Colonic mucosa (tissue), 4 donors: ENCODE results near the gene ZNF92. TPM values are rescaled to one million over a fixed set of nuclear protein-coding genes. Genes with fewer than 3 reads are reported as not detected.
"Not testable (repeated sequence)": the region's sequence is repeated elsewhere in the genome, so short reads cannot be mapped to it uniquely, and the experiment has no call there.

Source experiments
- DNase-seq: peaks from one replicate; pipeline ENCODE4 v3.0.0-alpha.2; 2020
- H3K27ac ChIP-seq: fragments of 200-600 bp; one replicate; pipeline ENCODE4 v1.8.0; 2021
- H3K27me3 ChIP-seq: fragments of 200-600 bp; one replicate; pipeline ENCODE4 v1.8.0; 2021
- H3K36me3 ChIP-seq: fragments of 200-600 bp; one replicate; pipeline ENCODE4 v1.8.0; 2021
- H3K4me1 ChIP-seq: fragments of 200-600 bp; one replicate; pipeline ENCODE4 v1.8.0; 2021; ENCODE audit warnings: mild to moderate bottlenecking
- H3K4me3 ChIP-seq: fragments of 200-600 bp; one replicate; pipeline ENCODE4 v1.8.0; 2021
- H3K9ac ChIP-seq, 2 donors: one replicate each; pipeline ENCODE4 v1.7.0; 2013; ENCODE audit warnings: control low read depth in 2 of 2, low read depth in 2 of 2, low read length in 2 of 2
- H3K9me3 ChIP-seq: fragments of 200-600 bp; one replicate; pipeline ENCODE4 v1.8.0; 2021
- CTCF ChIP-seq: fragments of 200-600 bp; IDR thresholded peaks from one replicate; pipeline ENCODE4 v1.8.0; 2022; ENCODE audit warnings: antibody characterized with exemption, mild to moderate bottlenecking
- intact Hi-C: fragments of 100-400 bp; cut with DNase I; formaldehyde crosslinking; loops from one replicate; pipeline ENCODE4 v1.14.1; 2022
- total RNA-seq, 2 donors: library from RNA; stranded (reverse); fragmentation: NEBNext Ultra II Directional in 1 of 2; extraction: Animal tissue kit (Norgen Biotek cat#: 25700) in 1 of 2; gene quantifications; one replicate each; pipeline ENCODE4 v1.2.1, GENCODE V29; 2021
- donor health status: healthy.
- donor health status: DM: no; HTN: no; CAD: no.
- donor health status: DM: no; HTN: no; CAD: no.

ZNF92 gene
- total RNA-seq, 2 donors from 2014 or later = 8.4 to 8.8 TPM

GRCh38 chr7:65387891-65388290 lies 14.2 kb downstream of the ZNF92 start:
- Histone ChIP-seq H3K27ac (no peak overlapping the region), H3K27me3 (no peaks in the 10 kb centered on the region), H3K9ac (no peak overlapping the region), H3K36me3 (peaks cover 9% of the 10 kb centered on the region), H3K4me1 (no peaks in the 10 kb centered on the region), H3K4me3 (no peak overlapping the region), H3K9me3 (no peaks in the 10 kb centered on the region)
- no peak for TF ChIP-seq CTCF
- no peak for DNase-seq
- intact Hi-C loops = no loop called here

- no peak overlapping the region for H3K27ac ChIP-seq
- no peaks in the 10 kb centered on the region for H3K4me1 ChIP-seq
- DNase-seq = no peak
- H3K27me3 ChIP-seq = no peaks in the 10 kb centered on the region
- no peak overlapping the region for H3K9ac ChIP-seq
- intact Hi-C loops = no loop called here
- no peak overlapping the region for H3K4me3 ChIP-seq
- no peaks in the 10 kb centered on the region for H3K9me3 ChIP-seq
- TF ChIP-seq CTCF = no peak
- peaks cover 9% of the 10 kb centered on the region for H3K36me3 ChIP-seq
Measured at GRCh38 chr7:65390588-65390987, 16.9 kb downstream of the ZNF92 start.

- Histone ChIP-seq H3K4me1 (no peaks in the 10 kb centered on the region), H3K27ac (no peak overlapping the region), H3K9me3 (no peaks in the 10 kb centered on the region), H3K36me3 (no peaks in the 10 kb centered on the region), H3K9ac (no peak overlapping the region), H3K27me3 (no peaks in the 10 kb centered on the region), H3K4me3 (no peak overlapping the region)
- intact Hi-C loops = no loop called here
- TF ChIP-seq CTCF = no peak
- DNase-seq = no peak
Measured at GRCh38 chr7:65397730-65398142, 24.1 kb downstream of the ZNF92 start.

- H3K9ac ChIP-seq, H3K36me3 ChIP-seq, intact Hi-C loops, H3K4me3 ChIP-seq, H3K9me3 ChIP-seq, H3K4me1 ChIP-seq, H3K27me3 ChIP-seq, DNase-seq, H3K27ac ChIP-seq: not testable (repeated sequence)
Measured at GRCh38 chr7:65398671-65399070, 25.0 kb downstream of the ZNF92 start.

GRCh38 chr7:65399101-65399500 lies 25.4 kb downstream of the ZNF92 start:
- H3K36me3 ChIP-seq, H3K4me1 ChIP-seq, intact Hi-C loops, H3K27ac ChIP-seq, H3K4me3 ChIP-seq, DNase-seq, H3K27me3 ChIP-seq, H3K9ac ChIP-seq, H3K9me3 ChIP-seq: not testable (repeated sequence)

GRCh38 chr7:65404020-65404419 lies 30.4 kb downstream of the ZNF92 start:
- intact Hi-C loops = no loop called here
- Histone ChIP-seq H3K27ac (no peak overlapping the region), H3K4me1 (no peaks in the 10 kb centered on the region), H3K9ac (no peak overlapping the region), H3K27me3 (no peaks in the 10 kb centered on the region), H3K4me3 (no peak overlapping the region), H3K36me3 (no peaks in the 10 kb centered on the region), H3K9me3 (no peaks in the 10 kb centered on the region)
- TF ChIP-seq CTCF = no peak
- no peak for DNase-seq

- H3K4me1 ChIP-seq, H3K27me3 ChIP-seq, H3K27ac ChIP-seq, H3K36me3 ChIP-seq, H3K9me3 ChIP-seq, H3K9ac ChIP-seq, H3K4me3 ChIP-seq, DNase-seq, intact Hi-C loops: not testable (repeated sequence)
Measured at GRCh38 chr7:65406706-65407105, 33.1 kb downstream of the ZNF92 start.
